Keratinocyte (primary cell): ENCODE data around the gene CASKIN2. TPM values are rescaled to one million over a fixed set of nuclear protein-coding genes. Genes with fewer than 3 reads are reported as not detected.

Experiments used
- DNase-seq: peaks from one replicate; pipeline ENCODE4 v3.0.0-alpha.2; 2011; ENCODE audit warnings: low read depth, missing footprints, low spot score
- FAIRE-seq: peaks from 2 replicates; lab custom pipeline; 2011; peaks lifted over from hg19 to GRCh38; lab: Jason Lieb, UNC
- H2AFZ ChIP-seq: 2 replicates; pipeline ENCODE4 v1.6.0; 2012; ENCODE audit warnings: low read length, control low read depth, inconsistent platforms; ENCODE audit not compliant: control insufficient read depth
- H3K27ac ChIP-seq: 2 replicates; pipeline ENCODE4 v1.5.1; 2011; ENCODE audit warnings: low read length; ENCODE audit not compliant: control insufficient read depth, insufficient read depth
- H3K27me3 ChIP-seq: 3 replicates; pipeline ENCODE4 v1.6.0; 2011; ENCODE audit warnings: low read length; ENCODE audit not compliant: control insufficient read depth, insufficient read depth; ENCODE audit errors: extremely low read depth
- H3K36me3 ChIP-seq, 2 experiments: 2 replicates in 1 of 2; 3 replicates in 1 of 2; pipeline ENCODE4 v1.5.1; 2011; ENCODE audit warnings: low read length in 2 of 2, mild to moderate bottlenecking in 1 of 2; ENCODE audit not compliant: control insufficient read depth in 2 of 2, insufficient read depth in 2 of 2; ENCODE audit errors: extremely low read depth in 1 of 2
- H3K4me1 ChIP-seq: 3 replicates; pipeline ENCODE4 v1.5.1; 2011; ENCODE audit warnings: low read length; ENCODE audit not compliant: control insufficient read depth, insufficient read depth; ENCODE audit errors: extremely low read depth
- H3K4me2 ChIP-seq: 3 replicates; pipeline ENCODE4 v1.6.0; 2011; ENCODE audit warnings: low read depth, low read length; ENCODE audit not compliant: control insufficient read depth, insufficient read depth; ENCODE audit errors: extremely low read depth
- H3K4me3 ChIP-seq, 3 experiments: fragments of 200-600 bp in 1 of 3; sonication (generic) in 1 of 3; 2 replicates in 2 of 3; 3 replicates in 1 of 3; pipeline ENCODE4 v1.5.1; 2011 to 2016; ENCODE audit warnings: low read length in 3 of 3, mild to moderate bottlenecking in 3 of 3, control low read depth in 2 of 3, inconsistent platforms in 1 of 3, low read depth in 1 of 3, mixed read lengths in 1 of 3, mixed run types in 1 of 3, moderate library complexity in 1 of 3; ENCODE audit not compliant: control insufficient read depth in 2 of 3, insufficient read depth in 2 of 3; ENCODE audit errors: extremely low read depth in 1 of 3
- H3K79me2 ChIP-seq: 2 replicates; pipeline ENCODE4 v1.6.0; 2012; ENCODE audit warnings: low read length; ENCODE audit not compliant: control insufficient read depth, insufficient read depth
- H3K9ac ChIP-seq: 3 replicates; pipeline ENCODE4 v1.6.0; 2011; ENCODE audit warnings: low read length; ENCODE audit not compliant: control insufficient read depth, insufficient read depth; ENCODE audit errors: extremely low read depth
- H3K9me1 ChIP-seq: 3 replicates; pipeline ENCODE4 v1.6.0; 2011; ENCODE audit warnings: low read length; ENCODE audit not compliant: control insufficient read depth, insufficient read depth; ENCODE audit errors: extremely low read depth
- H3K9me3 ChIP-seq: 2 replicates; pipeline ENCODE4 v1.5.1; 2012; ENCODE audit warnings: low read depth, low read length; ENCODE audit not compliant: control insufficient read depth
- H4K20me1 ChIP-seq: 3 replicates; pipeline ENCODE4 v1.6.0; 2011; ENCODE audit warnings: low read length; ENCODE audit not compliant: control insufficient read depth, insufficient read depth; ENCODE audit errors: extremely low read depth
- CTCF ChIP-seq, 3 experiments: IDR thresholded peaks in 1 of 3; conservative IDR thresholded peaks in 1 of 3; optimal IDR thresholded peaks in 1 of 3; 2 replicates in 2 of 3; 3 replicates in 1 of 3; pipeline versions ENCODE3 to v1.5.1; 2011; ENCODE audit warnings: low read length in 3 of 3, mild to moderate bottlenecking in 3 of 3, moderate library complexity in 2 of 3, control low read depth in 1 of 3, inconsistent platforms in 1 of 3; ENCODE audit not compliant: insufficient read depth in 2 of 3; ENCODE audit errors: extremely low read depth in 1 of 3
- EZH2 ChIP-seq: IDR thresholded peaks from one replicate; pipeline ENCODE4 v1.6.1; 2012; ENCODE audit warnings: inconsistent platforms, mild to moderate bottlenecking, low read length, moderate library complexity
- dilution Hi-C: fragments of 300-500 bp; cut with MboI; formaldehyde crosslinking; loops from one replicate; pipeline ENCODE4 v1.7.0; 2020; ENCODE audit warnings: low sequenced_read_pairs; ENCODE audit not compliant: extremely low pct_ligation_motif_present
- polyA plus RNA-seq, 5 experiments: library from polyadenylated mRNA; depleted of rRNA in 3 of 5; stranded (reverse) in 3 of 5; stranded (forward) in 1 of 5; unstranded in 1 of 5; fragments of >200 nt; gene quantifications; 1 replicate in 1 of 5; 2 replicates in 3 of 5; 3 replicates in 1 of 5; pipeline versions ENCODE4 v1.2.1 to v1.2.3, GENCODE V29; 2011 to 2012; ENCODE audit warnings: missing spikeins in 2 of 5, low read depth in 1 of 5, low replicate concordance in 1 of 5

Gene CASKIN2
- polyA plus RNA-seq, 1 donor (not counting 4 experiments of a cell fraction or from before 2014, with no cell fraction given), result 3.7 TPM

- no peaks in the 10 kb centered on the region for H3K27me3 ChIP-seq
- H3K9ac ChIP-seq, result no peak overlapping the region
- peaks cover 0 to 11% of the 10 kb centered on the region in 2 experiments for H3K36me3 ChIP-seq
- H3K79me2 ChIP-seq, result peaks cover 2% of the 10 kb centered on the region
- no peak overlapping the region for H3K27ac ChIP-seq
- H3K9me1 ChIP-seq, result no peaks in the 10 kb centered on the region
- no peak overlapping the region for H3K4me2 ChIP-seq
- FAIRE-seq, result no peak
- no peak for DNase-seq
- no peaks in the 10 kb centered on the region for H4K20me1 ChIP-seq
- H3K4me1 ChIP-seq, result peaks cover 8% of the 10 kb centered on the region
- H3K4me3 ChIP-seq, result no peak overlapping the region
- H2AFZ ChIP-seq, result no peak overlapping the region
- no peaks in the 10 kb centered on the region for H3K9me3 ChIP-seq
- dilution Hi-C loops, result no loop called here
- TF ChIP-seq CTCF (optimal IDR thresholded peaks at IDR 0.05 in 1 of 3, IDR thresholded peaks at IDR 0.05 in 1 of 3, conservative IDR thresholded peaks at IDR 0.05 in 1 of 3; ENCODE audit: extremely low read depth in 1 of 3, insufficient read depth in 2 of 3, low read length in 3 of 3), result no peak
- TF ChIP-seq EZH2, result no peak
Observed at GRCh38 chr17:75468779-75469373, 46.5 kb downstream of the CASKIN2 start.

DNA sequence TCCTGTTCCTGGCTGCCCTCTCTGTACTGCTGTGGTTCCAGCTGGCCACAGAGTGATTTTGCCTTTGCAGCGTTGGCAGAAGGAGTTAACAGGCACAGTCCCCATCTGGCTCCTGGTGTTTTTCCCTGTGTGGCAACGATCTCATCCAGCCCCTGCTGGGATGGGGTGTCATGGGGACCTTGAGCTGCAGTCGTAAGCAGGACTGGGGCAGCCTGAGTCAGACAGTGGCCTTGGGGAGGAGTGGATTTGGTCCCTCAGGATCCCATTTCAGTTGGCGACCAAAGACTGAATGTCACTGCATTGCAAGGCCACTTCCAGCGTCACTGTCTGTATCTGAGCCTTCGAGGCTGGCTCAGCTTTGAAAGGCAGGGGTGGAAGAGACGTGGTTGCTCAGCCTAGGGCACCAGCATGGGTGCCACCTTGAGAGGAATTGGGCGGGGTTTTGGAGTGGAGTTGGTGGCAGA lies 47.0 kb downstream of the CASKIN2 start:
- FAIRE-seq, result no peak
- TF ChIP-seq EZH2 (no peak), CTCF (optimal IDR thresholded peaks at IDR 0.05 in 1 of 3, IDR thresholded peaks at IDR 0.05 in 1 of 3, conservative IDR thresholded peaks at IDR 0.05 in 1 of 3; ENCODE audit: extremely low read depth in 1 of 3, insufficient read depth in 2 of 3, low read length in 3 of 3) (no peak)

More for the DNA sequence above, 47.0 kb downstream of the CASKIN2 start:
- Histone ChIP-seq H3K79me2 (peaks cover 2% of the 10 kb centered on the region), H4K20me1 (no peaks in the 10 kb centered on the region), H3K4me1 (peaks cover 8% of the 10 kb centered on the region), H3K36me3 (peaks cover 0 to 11% of the 10 kb centered on the region in 2 experiments), H3K27ac (no peak overlapping the region), H3K4me3 (no peak overlapping the region), H3K9me3 (no peaks in the 10 kb centered on the region), H2AFZ (no peak overlapping the region), H3K9me1 (no peaks in the 10 kb centered on the region), H3K27me3 (no peaks in the 10 kb centered on the region), H3K9ac (no peak overlapping the region), H3K4me2 (no peak overlapping the region)
- dilution Hi-C loops, result no loop called here
- DNase-seq, result no peak
